ENCODE measurements around the gene GPR52.

GPR52 gene

DNA sequence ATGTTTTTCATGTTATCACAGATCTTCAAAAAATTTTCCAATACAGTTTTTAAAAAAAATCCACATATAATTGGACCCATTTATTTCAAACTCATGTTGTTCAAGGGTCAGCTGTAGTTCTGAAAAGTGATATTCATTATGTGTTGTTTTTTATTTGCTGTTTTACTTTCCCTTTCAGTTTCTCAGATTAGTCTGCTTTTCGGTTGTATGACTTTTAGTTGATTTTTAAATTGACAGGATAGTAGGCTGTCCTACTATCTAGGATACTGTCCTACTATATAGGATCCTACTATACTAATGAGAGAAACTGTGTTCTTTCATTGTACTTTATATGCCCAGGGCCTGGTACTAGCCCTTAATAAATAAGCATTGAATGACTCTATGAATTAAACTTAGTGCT, 33.6 kb upstream of the GPR52 start:
- Histone ChIP-seq H3K36me3 (ENCODE audit: control insufficient read depth in 1 of 2, insufficient read depth in 2 of 2, low read length in 2 of 2) (no peaks in the 10 kb centered on the region), H3K27me3 (ENCODE audit: control insufficient read depth in 1 of 2, insufficient read depth in 2 of 2, low read length in 2 of 2) (no peaks in the 10 kb centered on the region), H3K9me3 (ENCODE audit: control insufficient read depth in 1 of 2, low read length in 2 of 2) (no peaks in the 10 kb centered on the region), H3K27ac (ENCODE audit: low read depth, low read length) (no peak overlapping the region), H3K9ac (ENCODE audit: low read depth in 1 of 2, low read length in 2 of 2) (no peak overlapping the region), H3K4me3 (ENCODE audit: low read depth in 1 of 2, low read length in 2 of 2) (peak overlapping the region in 1 of 2 donors; percentile 5), H3K4me1 (ENCODE audit: control insufficient read depth in 1 of 2, insufficient read depth in 2 of 2, low read length in 2 of 2) (no peaks in the 10 kb centered on the region)

- Histone ChIP-seq H3K4me3 (ENCODE audit: low read depth in 1 of 2, low read length in 2 of 2) (no peak overlapping the region), H3K27ac (ENCODE audit: low read depth, low read length) (no peak overlapping the region), H3K9ac (ENCODE audit: low read depth in 1 of 2, low read length in 2 of 2) (no peak overlapping the region), H3K4me1 (ENCODE audit: control insufficient read depth in 1 of 2, insufficient read depth in 2 of 2, low read length in 2 of 2) (no peaks in the 10 kb centered on the region), H3K36me3 (ENCODE audit: control insufficient read depth in 1 of 2, insufficient read depth in 2 of 2, low read length in 2 of 2) (no peaks in the 10 kb centered on the region), H3K27me3 (ENCODE audit: control insufficient read depth in 1 of 2, insufficient read depth in 2 of 2, low read length in 2 of 2) (no peaks in the 10 kb centered on the region), H3K9me3 (ENCODE audit: control insufficient read depth in 1 of 2, low read length in 2 of 2) (no peaks in the 10 kb centered on the region)
These were observed 32.3 kb upstream of the GPR52 start for GRCh38 chr1:174415506-174415905.

- Histone ChIP-seq H3K27me3 (ENCODE audit: control insufficient read depth in 1 of 2, insufficient read depth in 2 of 2, low read length in 2 of 2) (no peaks in the 10 kb centered on the region), H3K36me3 (ENCODE audit: control insufficient read depth in 1 of 2, insufficient read depth in 2 of 2, low read length in 2 of 2) (no peaks in the 10 kb centered on the region), H3K27ac (ENCODE audit: low read depth, low read length) (no peak overlapping the region), H3K9ac (ENCODE audit: low read depth in 1 of 2, low read length in 2 of 2) (no peak overlapping the region), H3K4me3 (ENCODE audit: low read depth in 1 of 2, low read length in 2 of 2) (no peak overlapping the region), H3K4me1 (ENCODE audit: control insufficient read depth in 1 of 2, insufficient read depth in 2 of 2, low read length in 2 of 2) (no peaks in the 10 kb centered on the region), H3K9me3 (ENCODE audit: control insufficient read depth in 1 of 2, low read length in 2 of 2) (no peaks in the 10 kb centered on the region)
These were observed 29.8 kb upstream of the GPR52 start for GRCh38 chr1:174417921-174418320.

DNA sequence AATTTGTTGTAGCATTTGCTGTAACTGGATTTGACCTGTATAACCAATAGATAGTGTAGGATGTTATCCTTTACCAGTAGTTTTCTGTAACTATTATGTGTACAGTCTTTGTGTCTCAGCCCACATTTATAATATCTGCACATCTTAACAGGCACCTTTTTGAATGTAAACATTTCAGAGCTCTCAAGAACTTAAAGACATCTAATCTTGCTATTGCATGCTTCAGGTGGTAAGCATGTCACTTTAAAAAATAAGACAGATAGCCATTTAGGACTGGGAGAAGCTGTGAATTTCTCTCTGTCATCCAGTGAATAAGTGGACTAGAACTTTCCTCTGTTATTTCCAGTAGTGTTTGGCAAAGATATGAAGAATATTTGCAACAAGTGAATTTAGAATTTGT, 22.6 kb upstream of the GPR52 start:
- H3K27me3 ChIP-seq (ENCODE audit: control insufficient read depth in 1 of 2, insufficient read depth in 2 of 2, low read length in 2 of 2): no peaks in the 10 kb centered on the region
- no peaks in the 10 kb centered on the region for H3K9me3 ChIP-seq (ENCODE audit: control insufficient read depth in 1 of 2, low read length in 2 of 2)
- H3K36me3 ChIP-seq (ENCODE audit: control insufficient read depth in 1 of 2, insufficient read depth in 2 of 2, low read length in 2 of 2): no peaks in the 10 kb centered on the region
- H3K9ac ChIP-seq (ENCODE audit: low read depth in 1 of 2, low read length in 2 of 2): no peak overlapping the region
- H3K4me1 ChIP-seq (ENCODE audit: control insufficient read depth in 1 of 2, insufficient read depth in 2 of 2, low read length in 2 of 2): no peaks in the 10 kb centered on the region
- no peak overlapping the region for H3K27ac ChIP-seq (ENCODE audit: low read depth, low read length)
- no peak overlapping the region for H3K4me3 ChIP-seq (ENCODE audit: low read depth in 1 of 2, low read length in 2 of 2)

GRCh38 chr1:174426153-174426552, 21.6 kb upstream of the GPR52 start:
- Histone ChIP-seq H3K4me1 (ENCODE audit: control insufficient read depth in 1 of 2, insufficient read depth in 2 of 2, low read length in 2 of 2) (no peaks in the 10 kb centered on the region), H3K27ac (ENCODE audit: low read depth, low read length) (no peak overlapping the region), H3K36me3 (ENCODE audit: control insufficient read depth in 1 of 2, insufficient read depth in 2 of 2, low read length in 2 of 2) (no peaks in the 10 kb centered on the region)

GRCh38 chr1:174428033-174428432, 19.7 kb upstream of the GPR52 start:
- Histone ChIP-seq H3K27me3 (ENCODE audit: control insufficient read depth in 1 of 2, insufficient read depth in 2 of 2, low read length in 2 of 2) (no peaks in the 10 kb centered on the region), H3K27ac (ENCODE audit: low read depth, low read length) (no peak overlapping the region), H3K9me3 (ENCODE audit: control insufficient read depth in 1 of 2, low read length in 2 of 2) (no peaks in the 10 kb centered on the region), H3K36me3 (ENCODE audit: control insufficient read depth in 1 of 2, insufficient read depth in 2 of 2, low read length in 2 of 2) (no peaks in the 10 kb centered on the region), H3K4me1 (ENCODE audit: control insufficient read depth in 1 of 2, insufficient read depth in 2 of 2, low read length in 2 of 2) (no peaks in the 10 kb centered on the region), H3K9ac (ENCODE audit: low read depth in 1 of 2, low read length in 2 of 2) (no peak overlapping the region), H3K4me3 (ENCODE audit: low read depth in 1 of 2, low read length in 2 of 2) (no peak overlapping the region)

More at GRCh38 chr1:174426153-174426552, 21.6 kb upstream of the GPR52 start:
- Histone ChIP-seq H3K9me3 (ENCODE audit: control insufficient read depth in 1 of 2, low read length in 2 of 2) (no peaks in the 10 kb centered on the region), H3K4me3 (ENCODE audit: low read depth in 1 of 2, low read length in 2 of 2) (no peak overlapping the region), H3K9ac (ENCODE audit: low read depth in 1 of 2, low read length in 2 of 2) (no peak overlapping the region), H3K27me3 (ENCODE audit: control insufficient read depth in 1 of 2, insufficient read depth in 2 of 2, low read length in 2 of 2) (no peaks in the 10 kb centered on the region)

DNA sequence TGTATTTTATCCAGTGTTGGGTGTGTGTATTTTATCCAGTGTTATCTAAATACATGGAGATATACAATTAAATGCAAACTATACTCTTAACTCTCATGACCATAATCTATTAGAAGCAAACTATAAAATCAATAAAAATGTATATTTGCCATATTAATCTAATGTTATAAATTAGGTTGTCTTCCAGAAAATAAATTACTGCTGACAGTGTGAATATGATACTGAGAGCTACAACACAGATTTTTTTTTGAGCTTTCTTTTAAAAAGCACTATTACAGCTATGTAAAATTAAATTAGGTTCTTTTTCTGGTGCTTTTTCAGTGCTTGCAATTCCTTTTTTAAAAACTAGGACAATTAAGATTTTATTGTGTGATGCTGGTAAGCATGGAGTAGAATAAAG, 19.0 kb upstream of the GPR52 start:
- Histone ChIP-seq H3K9ac (ENCODE audit: low read depth in 1 of 2, low read length in 2 of 2) (no peak overlapping the region), H3K36me3 (ENCODE audit: control insufficient read depth in 1 of 2, insufficient read depth in 2 of 2, low read length in 2 of 2) (no peaks in the 10 kb centered on the region), H3K4me1 (ENCODE audit: control insufficient read depth in 1 of 2, insufficient read depth in 2 of 2, low read length in 2 of 2) (no peaks in the 10 kb centered on the region), H3K9me3 (ENCODE audit: control insufficient read depth in 1 of 2, low read length in 2 of 2) (no peaks in the 10 kb centered on the region), H3K27ac (ENCODE audit: low read depth, low read length) (no peak overlapping the region), H3K27me3 (ENCODE audit: control insufficient read depth in 1 of 2, insufficient read depth in 2 of 2, low read length in 2 of 2) (no peaks in the 10 kb centered on the region), H3K4me3 (ENCODE audit: low read depth in 1 of 2, low read length in 2 of 2) (no peak overlapping the region)

DNA sequence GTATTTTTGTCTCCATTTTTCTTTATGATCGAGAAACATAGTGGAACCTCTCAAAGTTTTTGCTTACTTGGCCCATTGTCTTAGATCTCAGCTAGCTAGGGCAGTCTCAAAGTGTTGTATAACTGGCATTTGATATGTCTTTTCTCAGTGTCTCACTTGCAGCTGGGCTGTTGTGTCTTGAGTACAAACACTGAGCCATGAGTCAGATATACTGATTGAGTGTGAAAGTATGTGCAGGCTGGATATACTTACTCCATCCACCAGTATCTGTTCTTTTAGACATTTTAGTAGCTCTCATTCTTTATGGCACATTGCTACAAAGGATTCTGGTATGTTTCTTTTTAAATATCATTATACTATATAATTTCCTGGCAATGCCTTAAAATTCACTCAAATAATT, 14.3 kb upstream of the GPR52 start:
- Histone ChIP-seq H3K27me3 (ENCODE audit: control insufficient read depth in 1 of 2, insufficient read depth in 2 of 2, low read length in 2 of 2) (no peaks in the 10 kb centered on the region), H3K36me3 (ENCODE audit: control insufficient read depth in 1 of 2, insufficient read depth in 2 of 2, low read length in 2 of 2) (no peaks in the 10 kb centered on the region), H3K27ac (ENCODE audit: low read depth, low read length) (no peak overlapping the region), H3K4me1 (ENCODE audit: control insufficient read depth in 1 of 2, insufficient read depth in 2 of 2, low read length in 2 of 2) (no peaks in the 10 kb centered on the region), H3K4me3 (ENCODE audit: low read depth in 1 of 2, low read length in 2 of 2) (no peak overlapping the region), H3K9ac (ENCODE audit: low read depth in 1 of 2, low read length in 2 of 2) (no peak overlapping the region), H3K9me3 (ENCODE audit: control insufficient read depth in 1 of 2, low read length in 2 of 2) (no peaks in the 10 kb centered on the region)

DNA sequence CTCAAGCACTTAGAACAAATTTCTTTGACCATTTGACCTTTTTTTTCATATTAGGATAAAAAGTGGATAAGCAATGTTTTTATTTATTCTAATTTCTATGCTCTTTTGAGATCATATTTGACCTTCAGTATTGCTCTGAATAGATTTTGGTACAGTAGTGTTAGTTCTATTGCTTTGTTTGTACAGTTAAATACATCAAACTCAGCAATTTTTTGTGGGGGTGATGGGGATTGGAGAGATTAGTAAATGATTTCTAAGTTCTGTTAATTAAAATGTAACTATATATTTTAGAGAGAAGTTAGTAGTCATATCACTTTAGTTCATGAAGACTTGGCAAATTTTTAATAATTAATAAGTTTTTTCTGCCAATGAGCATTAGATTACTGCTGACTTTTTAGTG, 2.4 kb upstream of the GPR52 start:
- no peak overlapping the region for H3K9ac ChIP-seq (ENCODE audit: low read depth in 1 of 2, low read length in 2 of 2)
- H3K9me3 ChIP-seq (ENCODE audit: control insufficient read depth in 1 of 2, low read length in 2 of 2): no peaks in the 10 kb centered on the region
- no peak overlapping the region for H3K4me3 ChIP-seq (ENCODE audit: low read depth in 1 of 2, low read length in 2 of 2)

DNA sequence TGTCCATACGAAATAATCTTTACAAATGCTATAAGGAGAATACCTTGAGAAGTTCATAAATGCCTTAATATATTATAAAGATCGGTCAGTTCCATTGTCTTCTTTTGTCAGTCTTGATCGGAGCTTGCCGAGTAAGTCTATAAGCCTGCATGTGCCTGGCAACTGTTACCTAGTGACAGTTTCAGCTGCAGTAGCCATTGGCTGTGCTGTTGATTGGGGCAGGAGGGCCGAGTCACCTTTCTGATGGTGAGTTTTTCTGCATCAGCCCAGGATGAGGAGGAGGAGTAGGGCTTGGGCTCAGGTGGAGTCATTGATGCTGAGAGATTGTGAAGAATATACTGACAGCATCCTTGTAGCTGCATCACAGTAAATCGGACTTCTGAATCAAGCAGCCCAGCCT, 1.9 kb upstream of the GPR52 start:
- Histone ChIP-seq H3K9ac (ENCODE audit: low read depth in 1 of 2, low read length in 2 of 2) (no peak overlapping the region), H3K27ac (ENCODE audit: low read depth, low read length) (no peak overlapping the region), H3K4me1 (ENCODE audit: control insufficient read depth in 1 of 2, insufficient read depth in 2 of 2, low read length in 2 of 2) (no peaks in the 10 kb centered on the region), H3K27me3 (ENCODE audit: control insufficient read depth in 1 of 2, insufficient read depth in 2 of 2, low read length in 2 of 2) (no peaks in the 10 kb centered on the region), H3K9me3 (ENCODE audit: control insufficient read depth in 1 of 2, low read length in 2 of 2) (no peaks in the 10 kb centered on the region), H3K4me3 (ENCODE audit: low read depth in 1 of 2, low read length in 2 of 2) (no peak overlapping the region), H3K36me3 (ENCODE audit: control insufficient read depth in 1 of 2, insufficient read depth in 2 of 2, low read length in 2 of 2) (no peaks in the 10 kb centered on the region)

More for the DNA sequence above, 2.4 kb upstream of the GPR52 start:
- Histone ChIP-seq H3K27me3 (ENCODE audit: control insufficient read depth in 1 of 2, insufficient read depth in 2 of 2, low read length in 2 of 2) (no peaks in the 10 kb centered on the region), H3K36me3 (ENCODE audit: control insufficient read depth in 1 of 2, insufficient read depth in 2 of 2, low read length in 2 of 2) (no peaks in the 10 kb centered on the region), H3K27ac (ENCODE audit: low read depth, low read length) (no peak overlapping the region), H3K4me1 (ENCODE audit: control insufficient read depth in 1 of 2, insufficient read depth in 2 of 2, low read length in 2 of 2) (no peaks in the 10 kb centered on the region)

DNA sequence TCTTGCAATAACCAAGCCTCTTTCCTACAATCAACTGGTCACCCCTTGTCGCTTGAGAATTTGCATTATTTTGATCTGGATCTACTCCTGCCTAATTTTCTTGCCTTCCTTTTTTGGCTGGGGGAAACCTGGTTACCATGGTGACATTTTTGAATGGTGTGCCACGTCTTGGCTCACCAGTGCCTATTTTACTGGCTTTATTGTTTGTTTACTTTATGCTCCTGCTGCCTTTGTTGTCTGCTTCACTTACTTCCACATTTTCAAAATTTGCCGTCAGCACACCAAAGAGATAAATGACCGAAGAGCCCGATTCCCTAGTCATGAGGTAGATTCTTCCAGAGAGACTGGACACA, 743 bp downstream of the GPR52 start:
- H3K27me3 ChIP-seq (ENCODE audit: control insufficient read depth in 1 of 2, insufficient read depth in 2 of 2, low read length in 2 of 2): no peaks in the 10 kb centered on the region
- H3K9me3 ChIP-seq (ENCODE audit: control insufficient read depth in 1 of 2, low read length in 2 of 2): no peaks in the 10 kb centered on the region
- no peaks in the 10 kb centered on the region for H3K36me3 ChIP-seq (ENCODE audit: control insufficient read depth in 1 of 2, insufficient read depth in 2 of 2, low read length in 2 of 2)
- no peak overlapping the region for H3K9ac ChIP-seq (ENCODE audit: low read depth in 1 of 2, low read length in 2 of 2)
- no peaks in the 10 kb centered on the region for H3K4me1 ChIP-seq (ENCODE audit: control insufficient read depth in 1 of 2, insufficient read depth in 2 of 2, low read length in 2 of 2)
- H3K27ac ChIP-seq (ENCODE audit: low read depth, low read length): no peak overlapping the region
- no peak overlapping the region for H3K4me3 ChIP-seq (ENCODE audit: low read depth in 1 of 2, low read length in 2 of 2)

Data from duodenal mucosa (tissue), 2 donors.